ENCODE measurements around the gene RPA1.

GRCh38 chr17:1899403-1900000 is 69.7 kb downstream of the RPA1 start:
- TF ChIP-seq, protein P1, sequence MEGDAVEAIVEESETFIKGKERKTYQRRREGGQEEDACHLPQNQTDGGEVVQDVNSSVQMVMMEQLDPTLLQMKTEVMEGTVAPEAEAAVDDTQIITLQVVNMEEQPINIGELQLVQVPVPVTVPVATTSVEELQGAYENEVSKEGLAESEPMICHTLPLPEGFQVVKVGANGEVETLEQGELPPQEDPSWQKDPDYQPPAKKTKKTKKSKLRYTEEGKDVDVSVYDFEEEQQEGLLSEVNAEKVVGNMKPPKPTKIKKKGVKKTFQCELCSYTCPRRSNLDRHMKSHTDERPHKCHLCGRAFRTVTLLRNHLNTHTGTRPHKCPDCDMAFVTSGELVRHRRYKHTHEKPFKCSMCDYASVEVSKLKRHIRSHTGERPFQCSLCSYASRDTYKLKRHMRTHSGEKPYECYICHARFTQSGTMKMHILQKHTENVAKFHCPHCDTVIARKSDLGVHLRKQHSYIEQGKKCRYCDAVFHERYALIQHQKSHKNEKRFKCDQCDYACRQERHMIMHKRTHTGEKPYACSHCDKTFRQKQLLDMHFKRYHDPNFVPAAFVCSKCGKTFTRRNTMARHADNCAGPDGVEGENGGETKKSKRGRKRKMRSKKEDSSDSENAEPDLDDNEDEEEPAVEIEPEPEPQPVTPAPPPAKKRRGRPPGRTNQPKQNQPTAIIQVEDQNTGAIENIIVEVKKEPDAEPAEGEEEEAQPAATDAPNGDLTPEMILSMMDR (IDR thresholded peaks at IDR 0.05), result no peak
- TF ChIP-seq POLR2AphosphoS5 (IDR thresholded peaks at IDR 0.05; ENCODE audit: insufficient read depth in 1 of 2, low read depth in 1 of 2) (no peak), POLR2A (IDR thresholded peaks at IDR 0.05) (no peak)
